H9 (cell line): ENCODE measurements around the gene INTS7. TPM values are rescaled to one million over a fixed set of nuclear protein-coding genes. Genes with fewer than 3 reads are reported as not detected.

Source experiments
- DNase-seq: peaks from one replicate; pipeline ENCODE4 v3.0.0-alpha.2; 2017
- H2AFZ ChIP-seq: one replicate; pipeline ENCODE4 v1.6.1; 2013; ENCODE audit warnings: mild to moderate bottlenecking, low read length, control low read depth, moderate library complexity
- H2AK5ac ChIP-seq: 2 replicates; pipeline ENCODE4 v1.6.1; 2013; ENCODE audit warnings: low read length, control low read depth, mixed read lengths; ENCODE audit not compliant: insufficient read length
- H2BK120ac ChIP-seq: one replicate; pipeline ENCODE4 v1.6.1; 2013; ENCODE audit warnings: low read depth, mild to moderate bottlenecking, low read length, control low read depth, inconsistent platforms; ENCODE audit not compliant: poor library complexity, severe bottlenecking
- H2BK12ac ChIP-seq: 2 replicates; pipeline ENCODE4 v1.6.1; 2013; ENCODE audit warnings: low read length, control low read depth, mixed read lengths, low read depth; ENCODE audit not compliant: insufficient read length
- H2BK15ac ChIP-seq: 2 replicates; pipeline ENCODE4 v1.6.1; 2013; ENCODE audit warnings: low read depth, low read length, control low read depth
- H2BK20ac ChIP-seq: one replicate; pipeline ENCODE4 v1.6.1; 2013; ENCODE audit warnings: low read depth, mild to moderate bottlenecking, low read length, control low read depth, inconsistent platforms; ENCODE audit not compliant: poor library complexity, severe bottlenecking
- H2BK5ac ChIP-seq: 2 replicates; pipeline ENCODE4 v1.6.1; 2013; ENCODE audit warnings: low read length, control low read depth, mixed read lengths; ENCODE audit not compliant: insufficient read length
- H3K14ac ChIP-seq: 2 replicates; pipeline ENCODE4 v1.6.1; 2013; ENCODE audit warnings: low read length, control low read depth; ENCODE audit not compliant: insufficient read depth
- H3K18ac ChIP-seq: 2 replicates; pipeline ENCODE4 v1.6.1; 2013; ENCODE audit warnings: low read depth, mild to moderate bottlenecking, mixed read lengths, low read length, control low read depth; ENCODE audit not compliant: insufficient read length
- H3K23ac ChIP-seq: 2 replicates; pipeline ENCODE4 v1.6.1; 2013; ENCODE audit warnings: low read length, control low read depth, mixed read lengths, low read depth; ENCODE audit not compliant: insufficient read length
- H3K23me2 ChIP-seq: 2 replicates; pipeline ENCODE4 v1.6.1; 2013; ENCODE audit warnings: low read depth, mild to moderate bottlenecking, mixed read lengths, low read length, control low read depth; ENCODE audit not compliant: insufficient read length, poor library complexity, severe bottlenecking
- H3K27ac ChIP-seq: 2 replicates; pipeline ENCODE4 v1.5.1; 2013; ENCODE audit warnings: low read length, control low read depth, mixed read lengths, low read depth; ENCODE audit not compliant: insufficient read length
- H3K27me3 ChIP-seq: 2 replicates; pipeline ENCODE4 v1.6.1; 2013; ENCODE audit warnings: low read length, control low read depth, inconsistent platforms; ENCODE audit not compliant: insufficient read depth
- H3K4ac ChIP-seq: 2 replicates; pipeline ENCODE4 v1.6.1; 2013; ENCODE audit warnings: low read depth, mild to moderate bottlenecking, control low read depth, inconsistent platforms, low read length, moderate library complexity
- H3K4me1 ChIP-seq: 2 replicates; pipeline ENCODE4 v1.6.1; 2013; ENCODE audit warnings: low read length, control low read depth, inconsistent platforms; ENCODE audit not compliant: insufficient read depth
- H3K4me2 ChIP-seq: 2 replicates; pipeline ENCODE4 v1.6.1; 2013; ENCODE audit warnings: low read length, control low read depth, mixed read lengths; ENCODE audit not compliant: insufficient read length, insufficient read depth
- H3K56ac ChIP-seq: 2 replicates; pipeline ENCODE4 v1.6.1; 2013; ENCODE audit warnings: low read depth, mild to moderate bottlenecking, mixed read lengths, low read length, control low read depth; ENCODE audit not compliant: insufficient read length
- H3K79me1 ChIP-seq: 2 replicates; pipeline ENCODE4 v1.6.1; 2013; ENCODE audit warnings: low read depth, mild to moderate bottlenecking, moderate library complexity, low read length, control low read depth, inconsistent platforms; ENCODE audit not compliant: insufficient read depth, poor library complexity, severe bottlenecking
- H3K79me2 ChIP-seq: 2 replicates; pipeline ENCODE4 v1.6.1; 2013; ENCODE audit warnings: low read length, control low read depth, inconsistent platforms; ENCODE audit not compliant: insufficient read depth
- H3K9ac ChIP-seq: 2 replicates; pipeline ENCODE4 v1.6.1; 2013; ENCODE audit warnings: low read length, control low read depth, mixed read lengths; ENCODE audit not compliant: insufficient read length; ENCODE audit errors: extremely low read depth
- H3K9me3 ChIP-seq: one replicate; pipeline ENCODE4 v1.6.1; 2013; ENCODE audit warnings: low read depth, low read length, inconsistent platforms; ENCODE audit not compliant: control insufficient read depth
- H3T11ph ChIP-seq: one replicate; pipeline ENCODE4 v1.6.1; 2013; ENCODE audit warnings: mild to moderate bottlenecking, low read length, control low read depth, inconsistent platforms
- H4K20me1 ChIP-seq: one replicate; pipeline ENCODE4 v1.6.1; 2013; ENCODE audit not compliant: control insufficient read depth, insufficient read length, insufficient read depth
- H4K5ac ChIP-seq: 2 replicates; pipeline ENCODE4 v1.6.1; 2013; ENCODE audit warnings: low read depth, mild to moderate bottlenecking, mixed read lengths, low read length, control low read depth; ENCODE audit not compliant: insufficient read length
- H4K8ac ChIP-seq: replicated peaks from 2 replicates; pipeline ENCODE4 v1.6.1; 2013; ENCODE audit warnings: low read length, control low read depth, mixed read lengths, low read depth; ENCODE audit not compliant: insufficient read length
- H4K91ac ChIP-seq: 2 replicates; pipeline ENCODE4 v1.6.1; 2013; ENCODE audit warnings: low read depth, mild to moderate bottlenecking, moderate library complexity, mixed read lengths, low read length, control low read depth; ENCODE audit not compliant: insufficient read length
- H3K27ac Mint-ChIP-seq, 3 experiments: 2 replicates in 2 of 3; 3 replicates in 1 of 3; pipeline ENCODE4 v1.8.0; 2020 to 2021; ENCODE audit warnings: mixed read lengths in 3 of 3, mild to moderate bottlenecking in 1 of 3, moderate library complexity in 1 of 3
- H3K27me3 Mint-ChIP-seq: 2 replicates; pipeline ENCODE4 v1.8.0; 2021; ENCODE audit warnings: low read depth, mild to moderate bottlenecking, moderate library complexity, mixed read lengths
- H3K36me3 Mint-ChIP-seq, 3 experiments: 2 replicates in 2 of 3; 3 replicates in 1 of 3; pipeline ENCODE4 v1.8.0; 2020 to 2021; ENCODE audit warnings: low read depth in 3 of 3, mixed read lengths in 3 of 3; ENCODE audit not compliant: insufficient read depth in 1 of 3
- H3K4me1 Mint-ChIP-seq, 2 experiments: 2 replicates each; pipeline ENCODE4 v1.8.0; 2020; ENCODE audit warnings: mixed read lengths in 2 of 2
- H3K4me3 Mint-ChIP-seq, 2 experiments: 2 replicates in 1 of 2; 3 replicates in 1 of 2; pipeline ENCODE4 v1.8.0; 2020 to 2021; ENCODE audit warnings: mild to moderate bottlenecking in 2 of 2, mixed read lengths in 2 of 2, moderate library complexity in 1 of 2
- H3K9me3 Mint-ChIP-seq, 2 experiments: 2 replicates in 1 of 2; 3 replicates in 1 of 2; pipeline ENCODE4 v1.8.0; 2020; ENCODE audit warnings: mild to moderate bottlenecking in 2 of 2, mixed read lengths in 2 of 2, moderate library complexity in 1 of 2
- WGBS: extraction: QIAGEN DNeasy Blood & Tissue Kit; methylation state at CpG from one replicate; pipeline ENCODE4 v1.1.7; 2013; ENCODE audit warnings: missing lambda C conversion rate, low lambda C conversion rate, mixed read lengths; ENCODE audit not compliant: insufficient read length; ENCODE audit errors: extremely low coverage; 5-methylcytosine and 5-hydroxymethylcytosine counted together
- total RNA-seq: library from RNA; stranded (reverse); gene quantifications from 2 replicates; pipeline ENCODE4 v1.2.1, GENCODE V29; 2021
- TF ChIP-seq, protein P1 (sequence below): fragments of 200-600 bp; sonication (generic); conservative IDR thresholded peaks from 3 replicates; pipeline ENCODE4 v1.8.0; 2021; ENCODE audit warnings: antibody characterized with exemption, mild to moderate bottlenecking

Gene INTS7
- total RNA-seq, 1 experiment from 2014 or later: 32.3 TPM

DNA sequence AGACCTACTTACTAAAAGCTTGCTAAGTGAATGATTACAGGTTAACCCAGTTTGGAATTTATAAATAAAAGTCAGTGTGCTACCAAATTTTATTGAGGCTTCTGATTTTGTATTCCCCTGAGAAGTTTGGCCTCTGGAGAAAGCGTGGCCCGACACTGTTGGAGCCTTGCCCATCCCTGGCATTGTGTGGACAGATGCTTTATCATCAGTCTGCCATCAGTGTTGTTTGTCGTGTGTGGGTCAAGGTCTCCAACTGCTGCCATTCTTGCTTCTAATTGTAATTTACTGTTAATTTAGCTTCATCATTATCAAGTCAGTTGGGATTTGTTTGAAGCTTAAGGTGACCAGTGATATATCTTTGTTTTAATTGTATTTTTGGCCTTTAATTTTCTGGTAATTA is 142.8 kb downstream of the INTS7 start:
- no peak overlapping the region for H3K9ac ChIP-seq
- TF ChIP-seq, protein P1, sequence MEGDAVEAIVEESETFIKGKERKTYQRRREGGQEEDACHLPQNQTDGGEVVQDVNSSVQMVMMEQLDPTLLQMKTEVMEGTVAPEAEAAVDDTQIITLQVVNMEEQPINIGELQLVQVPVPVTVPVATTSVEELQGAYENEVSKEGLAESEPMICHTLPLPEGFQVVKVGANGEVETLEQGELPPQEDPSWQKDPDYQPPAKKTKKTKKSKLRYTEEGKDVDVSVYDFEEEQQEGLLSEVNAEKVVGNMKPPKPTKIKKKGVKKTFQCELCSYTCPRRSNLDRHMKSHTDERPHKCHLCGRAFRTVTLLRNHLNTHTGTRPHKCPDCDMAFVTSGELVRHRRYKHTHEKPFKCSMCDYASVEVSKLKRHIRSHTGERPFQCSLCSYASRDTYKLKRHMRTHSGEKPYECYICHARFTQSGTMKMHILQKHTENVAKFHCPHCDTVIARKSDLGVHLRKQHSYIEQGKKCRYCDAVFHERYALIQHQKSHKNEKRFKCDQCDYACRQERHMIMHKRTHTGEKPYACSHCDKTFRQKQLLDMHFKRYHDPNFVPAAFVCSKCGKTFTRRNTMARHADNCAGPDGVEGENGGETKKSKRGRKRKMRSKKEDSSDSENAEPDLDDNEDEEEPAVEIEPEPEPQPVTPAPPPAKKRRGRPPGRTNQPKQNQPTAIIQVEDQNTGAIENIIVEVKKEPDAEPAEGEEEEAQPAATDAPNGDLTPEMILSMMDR: no peak

More for the DNA sequence above, 142.8 kb downstream of the INTS7 start:
- Histone ChIP-seq H2BK15ac (no peak overlapping the region), H2AK5ac (no peak overlapping the region), H3K4me2 (no peak overlapping the region), H4K8ac (no peak overlapping the region), H3K79me2 (no peaks in the 10 kb centered on the region; the same call in 1 of the 2 replicates), H3K23me2 (peaks cover 4% of the 10 kb centered on the region), H2BK120ac (no peak overlapping the region), H2AFZ (no peak overlapping the region), H3K4me1 (no peaks in the 10 kb centered on the region), H3K14ac (no peak overlapping the region), H3K9me3 (no peaks in the 10 kb centered on the region), H3K4ac (no peak overlapping the region), H4K20me1 (no peaks in the 10 kb centered on the region), H3K27ac (no peak overlapping the region), H2BK20ac (no peak overlapping the region), H2BK5ac (no peak overlapping the region), H3K56ac (no peak overlapping the region), H4K91ac (no peak overlapping the region), H4K5ac (no peak overlapping the region), H3K18ac (no peak overlapping the region), H3K79me1 (no peaks in the 10 kb centered on the region), H3K23ac (no peak overlapping the region), H2BK12ac (no peak overlapping the region), H3K27me3 (no peaks in the 10 kb centered on the region), H3T11ph (no peak overlapping the region)
- no CpG with 5 or more reads among the region's 3 CpGs for WGBS
- Mint-ChIP-seq H3K4me3 (no peak overlapping the region), H3K4me1 (peaks cover 4 to 11% of the 10 kb centered on the region in 2 experiments), H3K36me3 (no peaks in the 10 kb centered on the region), H3K9me3 (peaks cover 6% of the 10 kb centered on the region in 2 experiments; a peak in 4 of 5 replicates), H3K27ac (no peak overlapping the region), H3K27me3 (peaks cover 21% of the 10 kb centered on the region)
- no peak for DNase-seq
